HEK293T (cell line): ENCODE measurements around the gene ZNF470.

Experiments
- ARNT ChIP-seq: fragments of 450-650 bp; IDR thresholded peaks from 2 replicates; pipeline ENCODE4 v1.6.1; 2017; ENCODE audit warnings: mild to moderate bottlenecking
- BHLHE40 ChIP-seq: fragments of 450-650 bp; IDR thresholded peaks from 2 replicates; pipeline ENCODE4 v1.6.1; 2016; ENCODE audit warnings: mild to moderate bottlenecking, moderate library complexity, borderline replicate concordance
- ELF4 ChIP-seq: fragments of 450-650 bp; IDR thresholded peaks from 2 replicates; pipeline ENCODE4 v1.6.1; 2017; ENCODE audit warnings: antibody characterized with exemption
- FOXA1 ChIP-seq: fragments of 450-650 bp; IDR thresholded peaks from 2 replicates; pipeline ENCODE4 v1.6.1; 2016; ENCODE audit warnings: mild to moderate bottlenecking
- FOXM1 ChIP-seq: fragments of 450-650 bp; IDR thresholded peaks from 2 replicates; pipeline ENCODE4 v1.6.1; 2017; ENCODE audit warnings: mild to moderate bottlenecking, borderline replicate concordance
- HDGF ChIP-seq: fragments of 450-650 bp; IDR thresholded peaks from 2 replicates; pipeline ENCODE4 v1.6.1; 2017; ENCODE audit warnings: antibody characterized with exemption, borderline replicate concordance
- NFRKB ChIP-seq: fragments of 450-650 bp; IDR thresholded peaks from 2 replicates; pipeline ENCODE4 v1.6.1; 2016; ENCODE audit warnings: mild to moderate bottlenecking, moderate library complexity
- SP1 ChIP-seq: fragments of 450-650 bp; IDR thresholded peaks from 2 replicates; pipeline ENCODE4 v1.6.1; 2017
- SUZ12 ChIP-seq: fragments of 450-650 bp; IDR thresholded peaks from 2 replicates; pipeline ENCODE4 v1.6.1; 2016; ENCODE audit warnings: mild to moderate bottlenecking

DNA sequence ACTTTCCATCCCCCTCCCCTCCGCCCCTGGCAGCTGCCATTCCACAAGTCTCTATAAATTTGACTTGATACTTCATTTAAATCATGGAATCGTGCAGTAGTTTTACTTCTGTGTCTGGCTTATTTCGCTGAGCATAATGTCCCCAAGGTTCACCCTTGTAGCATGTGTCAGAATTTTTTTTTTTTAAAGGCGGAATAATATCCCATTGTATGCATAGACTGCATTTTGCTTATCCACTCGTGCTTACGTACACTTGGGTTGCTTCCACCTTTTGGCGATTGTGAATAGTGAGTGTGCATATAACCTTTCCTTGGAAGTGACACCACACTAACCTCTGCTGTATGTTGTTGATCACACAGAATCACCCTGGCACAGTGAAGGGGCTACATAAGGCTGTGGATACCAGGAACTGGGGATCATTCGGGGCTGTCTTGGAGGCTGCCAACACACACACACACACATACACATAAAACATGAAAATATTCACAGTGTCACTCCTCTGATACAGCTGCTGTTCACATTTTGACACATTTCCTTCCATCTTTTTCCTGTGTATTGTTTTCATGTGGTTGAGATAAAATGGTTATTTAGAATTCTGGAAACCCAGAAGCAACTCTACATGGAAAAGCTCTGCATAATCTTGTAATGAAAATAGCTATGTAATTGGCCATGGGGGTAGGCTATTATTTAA is 41.2 kb downstream of the ZNF470 start:
- TF ChIP-seq HDGF (no peak), SP1 (no peak), ELF4 (no peak), SUZ12 (no peak), ARNT (no peak), NFRKB (no peak), FOXA1 (no peak), FOXM1 (no peak), BHLHE40 (no peak)
